HG02759 (cell line): Measurements from ENCODE around the gene PRPS1L1.

Source experiments
- ATAC-seq: cut with Tn5 transposase; IDR thresholded peaks from one replicate; pipeline ENCODE4 v1.9.1; 2021; ENCODE audit warnings: mild to moderate bottlenecking, moderate library complexity; ENCODE audit not compliant: unreplicated experiment

PRPS1L1 gene

DNA sequence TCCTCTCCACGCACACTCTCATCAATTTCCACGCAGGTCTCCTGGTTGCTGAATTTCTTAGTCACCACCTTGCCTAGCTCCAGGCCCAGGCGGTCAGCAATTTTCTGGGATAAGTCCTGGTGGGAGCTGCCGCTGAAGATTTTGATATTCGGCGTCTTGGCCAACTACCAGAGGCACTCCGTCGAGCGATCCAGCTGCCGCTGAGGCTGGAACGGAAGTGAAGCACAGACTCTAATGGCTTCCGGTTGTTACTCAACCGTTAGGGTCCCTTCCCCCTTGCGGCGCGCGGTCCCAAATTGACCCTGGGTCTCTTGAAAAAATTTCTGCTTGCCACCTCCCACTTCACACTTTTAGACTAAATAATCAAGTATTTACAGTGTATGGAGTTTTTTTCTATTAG is at the start of gene PRPS1L1:
TSS of gene PRPS1L1 (minus strand) at position 219 of the 400 bp plus-strand sequence.
- ATAC-seq: no peak

DNA sequence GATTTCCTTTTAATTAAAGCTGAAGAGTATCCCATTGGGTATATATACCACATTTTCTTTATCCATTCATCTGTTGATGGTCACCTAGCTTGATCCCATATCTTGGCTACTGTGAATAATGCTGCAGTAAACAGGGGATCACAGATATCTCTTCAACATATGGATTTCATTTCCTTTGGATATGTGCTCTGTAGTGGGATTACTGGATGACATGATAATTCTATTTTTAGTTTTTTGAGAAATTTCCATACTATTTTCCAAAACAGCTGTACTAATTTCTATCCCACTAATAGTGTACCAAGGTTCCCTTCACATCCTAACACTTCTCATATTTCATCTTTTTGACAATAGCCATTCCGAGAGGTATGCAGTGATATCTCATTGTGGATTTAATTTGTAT is 48.8 kb upstream of the PRPS1L1 start:
- no peak for ATAC-seq

DNA sequence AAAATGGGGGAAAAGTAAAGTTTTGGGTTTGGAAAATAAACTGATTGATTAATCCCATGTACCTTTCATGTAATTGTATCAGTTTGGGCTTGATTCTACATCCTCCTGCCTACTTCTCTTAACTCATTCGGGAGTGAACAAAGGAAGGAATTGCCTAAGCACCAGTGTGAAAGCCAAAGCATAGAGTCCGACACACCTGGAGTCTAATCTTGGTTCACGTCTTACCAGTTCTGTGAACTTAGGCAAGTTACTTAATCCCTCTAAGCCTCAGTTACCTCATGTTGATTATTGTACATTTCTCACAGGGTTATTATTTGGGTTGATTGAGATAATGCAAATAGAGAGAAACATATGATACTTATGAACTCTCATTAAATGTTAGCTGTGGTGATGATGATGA is 41.1 kb upstream of the PRPS1L1 start:
- no peak for ATAC-seq

DNA sequence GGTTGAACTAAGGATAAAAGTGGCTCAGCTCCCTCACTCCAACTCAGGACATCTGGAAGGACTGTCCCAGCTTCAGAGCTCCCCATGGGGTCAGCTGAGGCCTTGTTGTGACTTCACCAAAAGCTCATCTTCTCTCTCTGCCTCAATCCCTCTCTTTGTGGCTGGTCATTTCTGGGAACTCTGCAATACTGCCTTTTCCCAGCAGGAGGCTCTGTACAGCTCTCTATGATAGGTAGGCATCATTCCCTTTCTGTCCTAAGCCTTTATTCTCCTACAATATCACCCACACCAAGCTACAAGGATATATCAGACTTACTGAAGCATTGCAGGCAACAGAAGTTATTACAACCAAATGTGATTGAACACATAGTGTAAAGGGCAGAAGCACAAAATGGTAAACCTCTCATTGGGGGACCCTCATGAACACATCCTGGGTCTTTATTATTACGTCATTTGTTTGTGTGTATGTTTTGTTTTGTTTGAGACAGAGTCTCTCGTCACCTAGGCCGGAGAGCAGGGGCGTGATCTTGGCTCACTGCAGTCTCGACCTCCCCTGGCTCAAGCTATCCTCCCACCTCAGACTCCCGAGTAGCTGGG is 36.7 kb upstream of the PRPS1L1 start:
- peak; percentile 70 for ATAC-seq

DNA sequence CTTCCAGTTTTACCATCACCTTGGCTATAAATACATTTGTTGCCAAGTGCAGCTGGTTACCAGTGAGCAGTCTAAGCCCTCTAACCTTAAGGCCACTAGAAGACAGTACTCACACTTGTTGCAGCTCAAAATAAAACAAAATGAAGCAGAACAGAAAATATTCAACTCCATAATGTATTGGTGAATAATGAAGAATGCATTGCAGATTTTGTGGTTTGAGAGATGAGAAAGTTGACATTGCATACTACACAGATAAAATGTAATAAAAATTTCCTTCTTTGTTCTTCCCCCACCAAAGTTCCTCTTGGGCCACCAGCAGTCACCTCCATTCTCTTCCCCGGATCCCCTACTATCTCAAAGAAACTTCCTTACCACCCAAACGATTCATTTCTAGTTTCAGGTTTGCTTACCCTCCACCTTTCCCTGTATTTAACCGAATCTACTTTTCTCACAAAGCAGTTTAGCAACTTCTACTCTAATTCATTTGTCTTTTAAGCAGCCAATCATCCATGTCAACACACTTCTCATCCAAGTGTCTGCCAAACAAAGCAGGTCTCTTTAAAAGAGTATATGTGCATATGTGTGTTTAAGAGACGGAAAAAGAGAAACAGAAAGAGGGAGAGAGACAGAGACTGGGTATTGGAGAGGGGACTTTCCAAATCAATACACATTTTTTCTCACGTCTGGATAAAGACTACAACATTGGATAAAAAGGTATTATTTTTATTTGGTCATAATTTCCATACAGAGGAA is 35.7 kb upstream of the PRPS1L1 start:
- ATAC-seq: no peak

DNA sequence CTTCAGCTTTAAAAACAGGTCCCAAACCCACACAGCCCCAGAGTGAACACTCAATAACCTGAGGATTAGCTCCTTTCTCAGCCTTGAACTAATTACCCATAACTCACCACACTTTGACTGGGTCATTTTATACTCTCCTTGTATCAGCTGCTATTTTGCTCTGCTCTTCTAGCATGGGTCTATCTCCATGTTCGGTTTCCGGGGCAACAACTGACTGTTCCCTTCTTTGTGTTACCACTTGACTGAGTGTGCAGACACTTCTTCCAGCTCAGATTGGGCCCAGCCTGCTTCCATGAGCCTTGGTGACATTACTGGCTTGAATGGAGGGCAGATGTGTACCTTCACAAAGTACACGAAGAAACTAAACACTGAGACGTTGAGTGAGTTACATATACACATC is 31.5 kb upstream of the PRPS1L1 start:
- ATAC-seq: no peak

DNA sequence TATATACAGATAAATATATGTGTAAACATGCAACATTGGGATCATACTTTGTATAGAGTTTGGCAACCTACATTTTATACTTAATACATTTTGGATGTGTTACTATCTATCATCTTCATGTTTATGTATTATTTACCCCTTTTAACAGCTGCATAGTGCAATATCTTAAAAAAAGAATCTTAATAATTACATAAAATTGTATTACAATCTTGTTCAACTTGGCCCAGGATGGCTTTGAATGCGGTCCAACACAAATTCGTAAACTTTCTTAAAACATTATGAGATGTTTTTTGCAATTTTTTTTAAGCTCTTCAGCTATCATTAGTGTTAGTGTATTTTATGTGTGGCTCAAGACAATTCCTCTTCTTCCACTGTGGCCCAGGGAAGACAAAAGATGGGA is 26.3 kb upstream of the PRPS1L1 start:
- ATAC-seq: no peak

DNA sequence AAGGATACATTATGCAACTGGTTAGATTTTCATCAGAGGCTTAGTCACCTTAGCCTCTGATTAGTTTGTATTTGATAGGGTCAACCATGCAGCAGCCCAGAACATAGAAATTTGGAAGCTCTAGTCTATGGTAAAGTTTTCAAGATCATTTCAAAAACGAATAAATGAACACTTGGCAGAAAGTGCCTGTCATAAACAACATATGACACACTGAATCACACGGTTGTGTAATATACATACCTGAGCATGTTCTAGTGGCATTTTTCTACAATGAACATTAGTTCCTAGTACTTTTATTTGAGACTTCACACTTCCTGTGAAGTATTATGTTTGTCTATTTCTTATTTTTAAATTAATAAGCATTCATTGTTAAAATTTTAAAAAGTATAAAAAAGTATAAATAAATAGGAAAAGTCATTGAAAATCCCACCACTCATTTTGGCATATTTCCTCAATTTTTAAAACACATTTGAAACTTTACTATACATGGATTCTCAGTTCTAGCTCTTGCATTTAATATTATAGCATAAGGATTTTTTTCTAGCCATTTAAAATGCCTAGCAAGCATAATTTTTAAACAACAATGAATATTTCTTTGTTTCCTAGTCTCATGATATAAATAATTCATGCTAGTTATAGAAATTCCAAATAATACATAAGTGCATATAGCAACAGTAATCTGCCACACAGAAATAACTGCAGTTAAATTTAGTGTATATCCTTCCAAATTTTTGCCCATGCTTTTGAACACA is 25.7 kb upstream of the PRPS1L1 start:
- no peak for ATAC-seq

DNA sequence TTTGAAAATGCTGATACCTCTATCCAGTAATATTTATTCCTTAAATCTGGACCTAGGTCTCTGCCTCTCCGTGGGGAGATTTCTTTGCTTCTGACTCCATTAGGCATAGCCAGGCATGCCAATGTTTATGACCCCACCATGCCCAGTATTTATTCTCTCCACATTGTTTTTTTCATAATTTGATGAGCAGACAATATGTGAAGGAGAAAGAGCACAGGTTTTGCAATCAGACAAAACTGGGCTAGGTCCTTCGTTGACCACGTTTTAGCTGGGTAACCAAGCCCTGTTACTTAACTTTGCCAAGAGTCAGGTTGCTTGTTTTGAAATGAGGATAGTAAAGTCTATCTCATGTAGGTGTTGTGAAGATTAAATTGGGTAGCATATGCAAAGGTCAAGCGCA is 21.6 kb upstream of the PRPS1L1 start:
- no peak for ATAC-seq

DNA sequence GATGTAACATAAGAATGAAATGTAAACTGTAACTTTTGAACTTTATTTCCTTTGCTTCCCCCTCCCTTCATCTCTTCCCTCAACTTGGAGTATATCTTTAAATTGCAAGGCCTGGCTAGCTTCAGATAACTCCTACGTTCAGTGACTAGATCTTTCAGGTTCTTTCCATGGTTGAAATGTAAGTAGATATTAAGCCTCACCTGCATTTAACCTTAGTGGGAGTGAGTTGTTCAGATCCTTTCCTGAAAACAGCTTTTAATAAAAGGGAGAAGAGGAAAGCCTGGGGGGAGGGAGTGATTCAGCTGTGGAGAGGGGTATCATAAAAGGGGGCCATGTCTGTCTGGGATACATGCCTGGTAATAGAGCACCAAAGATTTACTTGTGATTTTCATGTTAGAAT is 19.0 kb upstream of the PRPS1L1 start:
- ATAC-seq: no peak

DNA sequence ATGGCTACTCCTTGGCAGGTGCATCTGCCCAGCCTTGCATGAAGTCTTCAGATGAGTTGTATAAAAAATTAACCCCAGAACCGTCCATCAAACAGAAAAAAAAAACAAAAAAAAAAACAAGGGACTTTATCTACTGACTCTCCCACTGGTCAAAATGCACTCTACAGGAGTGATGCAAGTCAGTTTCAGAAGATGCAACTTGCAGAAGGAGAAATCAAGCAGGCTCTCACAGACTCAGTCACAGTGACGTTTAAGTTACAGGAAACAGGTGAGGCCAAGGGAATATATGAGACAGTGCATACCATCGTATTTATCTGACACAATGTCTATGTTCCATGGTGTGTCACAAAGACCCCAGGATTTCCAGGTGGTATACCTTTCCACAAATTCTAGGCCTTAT is 17.5 kb upstream of the PRPS1L1 start:
- no peak for ATAC-seq

DNA sequence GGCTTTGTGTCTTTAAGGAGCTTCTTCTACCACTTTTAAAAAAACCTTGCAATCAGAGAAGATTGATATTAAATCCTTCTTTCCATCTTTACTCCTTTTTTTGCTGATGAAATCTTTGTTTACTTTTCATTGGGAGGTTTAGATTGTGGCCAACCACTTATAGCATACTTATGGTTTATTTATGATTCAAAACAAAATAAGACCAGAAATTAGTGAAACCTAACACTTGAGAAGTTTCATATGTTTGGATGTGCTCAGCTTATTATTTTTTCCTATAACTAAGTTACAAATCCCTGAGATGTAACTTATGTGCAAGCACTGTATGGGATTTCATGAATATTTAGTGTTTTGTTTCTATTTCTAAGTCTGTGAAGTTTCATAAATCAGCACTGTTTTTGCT is 13.5 kb upstream of the PRPS1L1 start:
- no peak for ATAC-seq

DNA sequence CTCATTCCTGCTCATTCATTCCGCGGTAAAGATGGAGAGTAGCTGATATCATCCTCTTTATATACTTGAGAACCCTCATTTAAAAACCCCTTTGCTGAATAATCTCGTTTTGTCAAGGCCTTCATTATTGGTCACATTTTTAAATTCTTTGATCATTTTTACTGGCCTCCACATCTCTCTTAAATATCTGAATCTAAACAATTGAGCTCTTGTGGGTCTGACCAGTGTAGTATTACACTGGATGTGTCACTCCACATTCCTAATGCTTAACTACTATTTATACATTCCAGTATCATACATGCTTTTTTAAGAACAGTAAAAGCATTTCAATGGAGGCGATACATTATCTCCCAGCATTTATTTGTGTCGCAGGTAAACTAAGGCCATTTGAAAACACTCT is 12.6 kb upstream of the PRPS1L1 start:
- no peak for ATAC-seq

DNA sequence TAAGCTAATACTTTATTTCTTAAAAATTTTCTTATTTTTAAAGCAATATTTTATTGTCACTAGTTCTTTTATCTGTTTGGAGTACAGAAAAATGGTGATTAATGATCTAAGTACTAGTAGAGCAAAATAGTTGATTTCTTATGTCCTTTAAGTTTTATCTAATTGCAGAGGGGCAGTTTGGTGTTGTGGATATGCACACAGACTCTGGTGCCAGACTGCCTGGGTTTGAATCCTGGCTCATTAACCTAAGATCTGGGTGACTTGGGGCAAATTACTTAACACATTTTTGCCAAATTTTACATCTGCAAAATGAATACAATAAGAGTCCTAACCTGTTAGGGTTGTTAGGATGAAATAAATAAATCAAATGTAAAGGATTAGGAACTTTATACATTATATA is 10.7 kb upstream of the PRPS1L1 start:
- no peak for ATAC-seq

DNA sequence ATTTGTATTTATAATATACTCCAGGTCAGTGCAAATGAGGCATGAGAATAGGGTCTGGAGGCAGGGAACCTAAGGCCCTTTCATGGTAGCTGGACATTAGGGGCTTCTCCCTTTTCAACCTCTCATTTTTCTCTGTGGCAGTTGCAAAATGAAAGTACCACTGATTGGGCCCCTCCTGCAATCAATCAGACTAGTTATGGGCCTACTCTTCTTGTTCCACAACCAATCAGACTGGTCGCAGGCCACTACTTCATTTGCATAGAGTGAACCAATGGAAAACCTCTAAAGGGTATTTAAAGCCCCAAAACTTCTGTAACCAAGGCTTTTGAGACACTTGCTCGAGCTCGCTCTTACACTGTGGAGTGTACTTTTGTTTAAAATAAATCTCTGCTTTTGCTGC is 10.0 kb upstream of the PRPS1L1 start:
- no peak for ATAC-seq

DNA sequence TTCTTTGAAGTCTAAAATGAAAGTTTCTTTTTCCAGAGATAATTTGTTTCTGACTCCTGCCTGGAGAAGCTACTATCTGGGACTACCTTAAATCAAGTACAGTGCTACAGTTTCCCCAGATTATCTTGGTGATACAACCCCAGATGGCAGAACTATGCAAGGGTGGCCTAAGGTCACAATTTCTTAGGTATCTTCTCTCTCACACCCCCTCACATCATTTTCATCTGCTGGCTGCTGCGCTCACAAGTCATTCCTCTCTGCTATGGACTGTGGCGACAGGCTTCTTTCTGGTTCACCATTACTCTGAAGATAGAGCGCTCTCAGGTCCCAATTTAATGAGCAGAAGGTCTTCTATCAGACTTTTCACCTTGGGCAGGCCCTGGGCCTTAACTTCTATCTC is 9.1 kb upstream of the PRPS1L1 start:
- no peak for ATAC-seq

DNA sequence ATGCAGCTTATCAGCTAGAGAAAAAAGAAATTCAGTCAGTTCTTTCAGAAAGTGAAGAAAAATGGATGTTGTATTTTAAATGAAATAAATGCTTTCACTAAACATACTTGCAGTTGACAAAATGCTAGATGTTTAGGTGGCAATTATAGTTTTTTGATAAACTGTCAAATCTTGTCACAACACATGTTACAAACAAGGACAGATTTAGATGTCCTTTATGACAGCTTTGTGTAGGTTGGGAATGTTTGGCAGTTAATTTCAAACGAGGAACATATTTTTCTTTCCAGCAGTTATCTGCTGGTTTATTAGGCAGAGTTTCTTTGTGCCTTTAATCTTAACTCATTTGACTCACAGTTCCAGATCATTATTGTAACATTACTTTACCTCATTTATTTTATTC is 3.1 kb upstream of the PRPS1L1 start:
- ATAC-seq: no peak

DNA sequence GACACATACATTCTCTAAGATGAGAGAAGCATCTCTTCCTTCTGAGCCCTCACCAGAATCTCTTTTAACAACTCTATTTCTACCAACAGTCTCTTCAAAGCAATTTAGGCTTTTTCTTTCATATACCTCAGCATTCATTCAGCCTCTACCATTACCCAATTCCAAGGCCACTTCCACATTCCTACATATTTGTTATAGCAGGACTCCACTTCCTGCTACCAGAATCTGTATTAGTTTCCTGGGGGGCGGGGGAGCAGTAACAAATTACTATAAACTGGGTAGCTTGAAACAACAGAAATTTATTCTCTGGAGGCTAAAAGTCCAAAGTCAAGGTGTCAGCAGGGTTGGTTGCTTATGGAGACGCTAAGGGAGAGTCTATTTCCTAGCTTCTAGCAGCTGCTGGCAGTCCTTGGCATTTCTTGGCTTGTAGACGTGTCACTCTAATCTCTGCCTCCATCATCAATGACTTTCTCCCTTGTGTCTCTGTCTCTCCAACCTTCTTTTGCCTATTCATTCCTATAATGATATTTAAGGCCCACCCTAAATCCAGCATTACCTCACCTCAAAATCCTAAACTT is 7.4 kb downstream of the PRPS1L1 start:
- ATAC-seq: no peak

DNA sequence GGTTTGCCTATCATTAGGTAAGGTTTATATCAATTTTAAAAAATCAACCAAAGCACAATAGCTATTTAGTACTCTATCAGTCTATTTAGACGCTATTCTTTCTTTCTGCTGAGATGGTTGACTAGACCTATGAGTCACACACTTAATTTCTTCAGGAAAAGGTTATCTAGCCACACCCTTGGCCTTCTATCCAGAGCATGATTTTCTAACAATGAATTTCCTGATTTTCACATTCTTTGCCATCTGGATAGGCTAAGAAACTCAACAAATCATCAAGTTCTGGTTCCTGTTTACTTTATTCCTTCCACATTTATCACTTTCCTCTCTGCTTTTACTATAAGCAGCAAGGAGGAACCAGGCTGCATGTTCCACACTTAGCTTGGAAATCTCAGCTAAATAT is 8.1 kb downstream of the PRPS1L1 start:
- no peak for ATAC-seq

DNA sequence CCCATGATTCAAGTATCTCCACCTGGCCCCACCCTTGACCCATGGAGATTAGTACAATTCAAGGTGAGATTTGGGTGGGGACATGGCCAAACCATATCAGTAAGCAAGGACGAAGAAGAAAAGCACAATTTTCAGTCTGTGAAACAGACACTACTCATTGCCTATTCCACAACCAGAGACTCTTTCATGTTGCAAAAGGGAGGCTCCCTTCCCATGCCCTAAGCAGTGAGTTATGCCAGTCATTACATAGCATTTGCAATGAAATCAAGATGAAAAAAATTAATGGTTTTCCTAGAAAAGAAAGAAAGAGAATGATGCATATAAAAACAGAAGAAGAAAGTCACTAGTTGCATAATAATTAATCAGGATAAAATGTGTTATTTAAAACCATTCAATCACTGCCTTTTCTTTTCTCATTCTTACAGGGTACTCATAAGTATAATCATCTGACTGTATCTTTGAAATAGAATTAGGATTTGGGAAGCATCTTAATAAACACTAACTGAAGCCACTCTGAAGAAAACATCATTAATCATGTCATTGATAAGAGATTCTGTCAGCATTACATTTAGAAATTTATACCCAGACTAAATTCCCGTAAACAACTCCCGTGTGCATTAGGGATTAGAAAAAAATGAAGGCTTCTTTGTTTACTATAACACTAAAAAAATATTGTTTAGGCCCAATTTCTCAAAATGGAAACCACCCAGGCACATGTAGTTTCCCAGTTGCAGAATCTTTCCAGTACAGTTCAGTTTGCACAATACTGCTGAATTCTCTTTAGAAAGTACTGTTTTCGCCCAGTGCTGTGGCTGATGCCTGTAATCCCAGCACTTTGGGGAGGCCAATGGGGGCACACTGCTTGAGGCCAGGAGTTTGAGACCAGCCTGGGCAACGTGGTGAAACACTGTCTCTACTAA is 9.1 kb downstream of the PRPS1L1 start:
- ATAC-seq: no peak
